ENCODE data around the gene FBLN2.

The FBLN2 gene

DNA sequence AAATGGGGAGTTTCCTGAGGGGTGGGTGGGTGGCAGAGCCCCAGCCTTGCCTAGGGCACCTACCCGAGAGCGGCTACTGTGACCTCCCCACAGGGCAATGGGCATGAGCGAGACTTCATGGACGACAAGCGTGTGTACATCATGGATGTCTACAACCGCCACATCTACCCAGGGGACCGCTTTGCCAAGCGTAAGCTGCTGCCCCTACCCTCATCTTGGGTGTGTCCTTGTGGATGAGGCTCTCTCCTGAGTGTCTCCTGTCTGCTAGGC, 46.2 kb upstream of the FBLN2 start:
- TF ChIP-seq, protein P1, sequence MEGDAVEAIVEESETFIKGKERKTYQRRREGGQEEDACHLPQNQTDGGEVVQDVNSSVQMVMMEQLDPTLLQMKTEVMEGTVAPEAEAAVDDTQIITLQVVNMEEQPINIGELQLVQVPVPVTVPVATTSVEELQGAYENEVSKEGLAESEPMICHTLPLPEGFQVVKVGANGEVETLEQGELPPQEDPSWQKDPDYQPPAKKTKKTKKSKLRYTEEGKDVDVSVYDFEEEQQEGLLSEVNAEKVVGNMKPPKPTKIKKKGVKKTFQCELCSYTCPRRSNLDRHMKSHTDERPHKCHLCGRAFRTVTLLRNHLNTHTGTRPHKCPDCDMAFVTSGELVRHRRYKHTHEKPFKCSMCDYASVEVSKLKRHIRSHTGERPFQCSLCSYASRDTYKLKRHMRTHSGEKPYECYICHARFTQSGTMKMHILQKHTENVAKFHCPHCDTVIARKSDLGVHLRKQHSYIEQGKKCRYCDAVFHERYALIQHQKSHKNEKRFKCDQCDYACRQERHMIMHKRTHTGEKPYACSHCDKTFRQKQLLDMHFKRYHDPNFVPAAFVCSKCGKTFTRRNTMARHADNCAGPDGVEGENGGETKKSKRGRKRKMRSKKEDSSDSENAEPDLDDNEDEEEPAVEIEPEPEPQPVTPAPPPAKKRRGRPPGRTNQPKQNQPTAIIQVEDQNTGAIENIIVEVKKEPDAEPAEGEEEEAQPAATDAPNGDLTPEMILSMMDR (IDR thresholded peaks at IDR 0.05; ENCODE audit: control insufficient read depth, insufficient read depth, low read depth, low read length, missing control alignments), result no peak
- H3K4me3 ChIP-seq (ENCODE audit: control insufficient read depth, low read depth, low read length), result no peak overlapping the region
- DNase-seq (ENCODE audit: low read depth), result no peak

DNA sequence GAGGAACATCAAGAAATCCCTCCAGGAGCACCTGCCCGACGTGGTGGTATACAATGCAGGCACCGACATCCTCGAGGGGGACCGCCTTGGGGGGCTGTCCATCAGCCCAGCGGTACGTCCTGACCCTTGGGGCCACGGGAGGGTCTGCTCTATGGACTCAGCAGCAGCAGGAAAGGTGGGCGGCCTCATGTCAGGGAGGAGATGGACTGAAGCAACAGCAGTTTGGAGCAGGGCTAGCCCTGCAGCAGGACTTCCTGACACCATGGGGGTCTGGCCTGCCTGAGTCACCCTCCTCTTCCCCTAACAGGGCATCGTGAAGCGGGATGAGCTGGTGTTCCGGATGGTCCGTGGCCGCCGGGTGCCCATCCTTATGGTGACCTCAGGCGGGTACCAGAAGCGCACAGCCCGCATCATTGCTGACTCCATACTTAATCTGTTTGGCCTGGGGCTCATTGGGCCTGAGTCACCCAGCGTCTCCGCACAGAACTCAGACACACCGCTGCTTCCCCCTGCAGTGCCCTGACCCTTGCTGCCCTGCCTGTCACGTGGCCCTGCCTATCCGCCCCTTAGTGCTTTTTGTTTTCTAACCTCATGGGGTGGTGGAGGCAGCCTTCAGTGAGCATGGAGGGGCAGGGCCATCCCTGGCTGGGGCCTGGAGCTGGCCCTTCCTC, 44.6 kb upstream of the FBLN2 start:
- DNase-seq (ENCODE audit: low read depth), result no peak
- TF ChIP-seq, protein P1 (IDR thresholded peaks at IDR 0.05; ENCODE audit: control insufficient read depth, insufficient read depth, low read depth, low read length, missing control alignments), result no peak
- H3K4me3 ChIP-seq (ENCODE audit: control insufficient read depth, low read depth, low read length), result no peak overlapping the region

DNA sequence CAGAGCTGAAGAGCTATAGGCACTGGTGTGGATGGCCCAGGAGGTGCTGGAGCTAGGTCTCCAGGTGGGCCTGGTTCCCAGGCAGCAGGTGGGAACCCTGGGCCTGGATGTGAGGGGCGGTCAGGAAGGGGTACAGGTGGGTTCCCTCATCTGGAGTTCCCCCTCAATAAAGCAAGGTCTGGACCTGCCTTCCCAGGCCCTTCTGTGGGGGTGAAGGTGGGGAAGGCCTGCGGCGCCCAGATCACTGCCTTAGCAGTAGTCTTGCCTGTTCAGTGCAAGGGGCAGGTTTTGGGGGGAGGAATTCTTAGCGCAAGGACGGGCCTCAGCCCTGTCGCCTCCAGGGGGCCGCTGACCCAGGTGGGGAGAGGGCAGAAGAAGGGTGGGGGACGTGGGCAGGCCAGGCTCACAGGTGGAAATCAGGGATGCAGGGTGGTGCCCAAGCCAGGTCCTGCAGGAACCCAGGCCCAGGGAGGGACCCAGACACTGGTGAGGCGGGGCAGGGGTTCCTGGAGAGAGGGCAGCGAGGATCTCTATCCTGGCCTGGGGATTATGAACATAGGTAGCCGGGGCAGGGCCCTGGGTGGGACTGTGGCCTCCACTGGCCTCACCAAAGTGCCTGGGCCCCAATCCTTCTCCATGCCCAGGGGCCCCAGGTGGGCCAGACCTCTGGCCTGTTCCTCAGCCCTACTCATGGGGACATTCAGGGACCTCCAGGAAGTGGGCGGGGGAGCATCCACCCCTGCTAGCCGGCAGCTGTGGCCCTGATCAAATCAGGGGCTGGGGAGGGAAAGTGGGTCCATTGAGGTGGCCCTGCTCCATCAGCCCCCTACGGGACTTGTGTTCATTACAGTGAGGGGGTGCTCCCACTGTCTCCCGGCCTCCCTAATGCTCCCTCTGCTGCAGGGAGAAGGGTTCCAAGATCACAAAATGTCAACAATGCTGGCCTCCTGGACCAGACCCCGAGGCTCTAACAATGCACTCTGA, 43.5 kb upstream of the FBLN2 start:
- TF ChIP-seq, protein P1 (IDR thresholded peaks at IDR 0.05; ENCODE audit: control insufficient read depth, insufficient read depth, low read depth, low read length, missing control alignments), result no peak
- no peak for DNase-seq (ENCODE audit: low read depth)
- H3K4me3 ChIP-seq (ENCODE audit: control insufficient read depth, low read depth, low read length), result no peak overlapping the region

DNA sequence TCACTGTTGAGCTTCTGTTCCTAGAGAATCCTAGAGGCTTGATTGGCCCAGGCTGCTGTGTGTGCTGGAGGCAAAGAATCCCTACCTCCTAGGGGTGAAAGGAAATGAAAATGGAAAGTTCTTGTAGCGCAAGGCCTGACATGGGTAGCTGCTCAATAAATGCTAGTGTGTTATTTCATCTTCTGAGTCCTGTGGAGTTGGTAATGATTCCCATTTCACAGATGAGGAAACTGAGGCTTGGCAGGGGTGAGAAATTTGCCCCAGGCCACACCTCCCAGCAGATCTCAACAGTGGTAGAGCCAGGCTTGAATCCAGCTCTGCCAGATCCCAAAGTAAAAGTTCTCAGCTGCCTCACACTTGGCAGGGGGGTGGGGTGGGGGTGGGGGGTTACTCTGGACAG, 42.7 kb upstream of the FBLN2 start:
- H3K4me3 ChIP-seq (ENCODE audit: control insufficient read depth, low read depth, low read length), result no peak overlapping the region
- TF ChIP-seq, protein P1 (IDR thresholded peaks at IDR 0.05; ENCODE audit: control insufficient read depth, insufficient read depth, low read depth, low read length, missing control alignments), result no peak
- no peak for DNase-seq (ENCODE audit: low read depth)

DNA sequence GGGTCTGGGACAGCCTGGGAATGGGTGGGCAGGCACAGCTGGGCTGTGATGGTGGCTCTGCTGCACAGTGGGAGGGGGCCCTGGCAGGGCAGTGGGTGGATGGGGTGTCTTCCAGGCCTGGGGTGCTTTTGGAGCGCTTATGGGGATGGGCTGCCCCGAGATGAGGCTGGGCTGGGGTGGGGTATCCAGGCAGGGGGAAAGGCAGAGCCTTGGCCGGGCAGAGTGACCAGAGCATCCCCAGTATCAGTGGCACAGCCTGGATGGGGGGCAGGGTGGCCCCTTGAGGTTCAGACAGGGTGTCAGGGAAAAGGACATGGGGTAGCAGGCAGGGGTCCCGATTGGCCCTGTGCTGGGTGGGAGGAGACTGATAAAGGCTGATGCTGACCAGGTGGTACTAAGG, 42.2 kb upstream of the FBLN2 start:
- TF ChIP-seq, protein P1 (IDR thresholded peaks at IDR 0.05; ENCODE audit: control insufficient read depth, insufficient read depth, low read depth, low read length, missing control alignments), result no peak
- DNase-seq (ENCODE audit: low read depth), result no peak
- H3K4me3 ChIP-seq (ENCODE audit: control insufficient read depth, low read depth, low read length), result no peak overlapping the region

DNA sequence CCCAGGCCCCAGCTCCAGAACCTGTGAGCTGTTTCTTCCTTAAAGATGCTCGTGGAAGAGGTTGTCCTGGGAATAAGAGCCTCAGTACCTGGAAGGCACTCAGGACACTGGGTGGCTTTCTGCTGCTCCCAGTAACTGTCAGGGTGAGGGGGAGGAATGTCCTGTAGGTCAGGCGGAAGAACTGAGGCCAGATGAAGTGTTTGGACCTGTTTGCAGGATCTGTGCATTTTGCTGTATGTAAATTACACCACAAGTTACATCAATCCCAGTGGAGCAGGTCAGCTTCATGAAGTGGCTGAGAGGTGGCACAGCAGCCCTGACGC, 41.7 kb upstream of the FBLN2 start:
- no peak for DNase-seq (ENCODE audit: low read depth)
- TF ChIP-seq, protein P1 (IDR thresholded peaks at IDR 0.05; ENCODE audit: control insufficient read depth, insufficient read depth, low read depth, low read length, missing control alignments), result no peak
- no peak overlapping the region for H3K4me3 ChIP-seq (ENCODE audit: control insufficient read depth, low read depth, low read length)

Data from AG09309 (cell line).